Activated CD4-positive, alpha-beta memory T cell treated with anti-CD3 and anti-CD28 coated beads, Interleukin-2, amount 10 ng/mL, durations not matched to agents 7 days and 5 days (primary cell): Measurements from ENCODE around the gene MGAM2. TPM values are rescaled to one million over a fixed set of nuclear protein-coding genes. Genes with fewer than 3 reads are reported as not detected.
"Not testable (repeated sequence)": the region's sequence is repeated elsewhere in the genome, so short reads cannot be mapped to it uniquely, and the experiment has no call there.

Experiments
- CTCF ChIA-PET: fragments of 350-600 bp; sonication (Branson Sonifier 250); formaldehyde crosslinking; loops from one replicate; lab custom pipeline; 2021; ENCODE audit warnings: antibody characterized with exemption, inconsistent platforms; lab: Charles Lee
- POLR2A ChIA-PET: fragments of 350-600 bp; sonication (Branson Sonifier 250); formaldehyde crosslinking; loops from one replicate; lab custom pipeline; 2021; ENCODE audit warnings: antibody characterized with exemption; lab: Charles Lee
- DNase-seq: peaks from one replicate; pipeline ENCODE4 v3.0.0-alpha.2; 2020
- H3K27ac Mint-ChIP-seq: one replicate; pipeline ENCODE4 v1.8.0; 2021; ENCODE audit warnings: mild to moderate bottlenecking, mixed read lengths
- H3K27me3 Mint-ChIP-seq: one replicate; pipeline ENCODE4 v1.8.0; 2021; ENCODE audit warnings: mixed read lengths
- H3K36me3 Mint-ChIP-seq: one replicate; pipeline ENCODE4 v1.8.0; 2021; ENCODE audit warnings: low read depth, mixed read lengths
- H3K4me1 Mint-ChIP-seq: one replicate; pipeline ENCODE4 v1.8.0; 2021; ENCODE audit warnings: mixed read lengths
- H3K4me3 Mint-ChIP-seq: one replicate; pipeline ENCODE4 v1.8.0; 2021; ENCODE audit warnings: mild to moderate bottlenecking, mixed read lengths
- H3K9me3 Mint-ChIP-seq: one replicate; pipeline ENCODE4 v1.8.0; 2021; ENCODE audit warnings: mixed read lengths
- total RNA-seq, 2 experiments: library from RNA; stranded (reverse); gene quantifications; one replicate each; pipeline ENCODE4 v1.2.3, GENCODE V29; 2021

Gene MGAM2
- total RNA-seq = not detected

GRCh38 chr7:142111499-142111898 is at the start of gene MGAM2:
MGAM2 (plus strand) TSS chr7:142111718; CDS start chr7:142116874, 5,156 bp downstream.
- H3K4me3 Mint-ChIP-seq = no peak within 1 kb of the TSS
- CTCF ChIA-PET = no interaction called here

DNA sequence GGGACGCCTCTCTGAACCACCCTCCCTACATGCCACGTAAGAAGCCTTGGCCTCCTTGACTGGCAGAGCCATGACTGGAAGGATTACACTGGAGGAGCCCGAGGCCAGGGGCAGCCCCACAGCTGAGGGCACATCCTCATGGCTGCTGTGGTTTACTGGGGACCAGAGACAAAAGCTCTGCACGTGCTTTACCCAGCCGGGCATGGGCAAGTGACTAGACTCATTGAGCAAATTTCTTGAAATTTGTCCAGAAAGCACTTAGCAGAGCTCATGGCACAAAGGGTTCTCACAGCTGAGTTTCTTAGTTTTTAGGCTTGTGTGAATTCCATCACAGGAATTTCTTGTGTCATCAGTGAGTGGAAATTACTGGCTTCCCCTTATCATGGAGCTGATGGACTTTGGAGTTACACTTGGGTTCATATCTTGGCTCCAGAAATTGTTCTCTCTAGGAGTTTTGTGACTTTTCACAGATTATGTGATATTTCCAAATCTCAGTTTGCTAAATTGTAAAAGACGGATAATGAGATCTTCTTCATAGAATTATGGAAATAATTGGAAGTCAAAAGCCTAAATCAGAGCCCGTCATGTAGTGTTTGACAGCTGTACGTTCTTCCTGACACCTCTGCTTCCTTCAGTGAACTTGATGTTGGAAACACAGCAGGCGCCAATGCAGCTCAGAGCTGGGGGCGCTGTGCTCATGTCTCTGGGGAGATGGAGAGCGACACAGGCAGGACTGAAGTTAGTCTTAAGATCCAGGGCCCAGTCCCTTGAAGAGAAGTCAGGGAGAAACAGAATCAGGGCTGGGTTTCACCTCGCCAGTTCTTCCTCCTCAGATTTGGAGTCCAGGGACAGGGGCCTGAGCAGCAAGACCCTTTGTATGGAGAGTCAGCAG is 47.7 kb upstream of the MGAM2 start:
- H3K4me3 Mint-ChIP-seq = no peak overlapping the region
- no peaks in the 10 kb centered on the region for H3K4me1 Mint-ChIP-seq
- peaks cover 2% of the 10 kb centered on the region for H3K27me3 Mint-ChIP-seq
- no peak overlapping the region for H3K27ac Mint-ChIP-seq
- no peak for DNase-seq
- H3K36me3 Mint-ChIP-seq = no peaks in the 10 kb centered on the region
- H3K9me3 Mint-ChIP-seq = no peaks in the 10 kb centered on the region
- ChIA-PET CTCF (no interaction called here), POLR2A (no interaction called here)

More at GRCh38 chr7:142111499-142111898, at the start of gene MGAM2:
- no peak for DNase-seq
- H3K9me3 Mint-ChIP-seq = no peaks in the 10 kb centered on the region
- H3K27ac Mint-ChIP-seq = no peak within 1 kb of the TSS
- H3K4me1 Mint-ChIP-seq = no peaks in the 10 kb centered on the region
- POLR2A ChIA-PET = no interaction called here
- peaks cover 2% of the 10 kb centered on the region for H3K27me3 Mint-ChIP-seq
- no peaks in the 10 kb centered on the region for H3K36me3 Mint-ChIP-seq

GRCh38 chr7:142066536-142066935 is 45.0 kb upstream of the MGAM2 start:
- ChIA-PET POLR2A (no interaction called here), CTCF (no interaction called here)
- H3K36me3 Mint-ChIP-seq = no peaks in the 10 kb centered on the region
- no peak for DNase-seq
- peaks cover 2% of the 10 kb centered on the region for H3K27me3 Mint-ChIP-seq
- H3K4me1 Mint-ChIP-seq = no peaks in the 10 kb centered on the region
- H3K9me3 Mint-ChIP-seq = no peaks in the 10 kb centered on the region
- no peak overlapping the region for H3K4me3 Mint-ChIP-seq
- no peak overlapping the region for H3K27ac Mint-ChIP-seq

GRCh38 chr7:142077762-142078161 is 33.8 kb upstream of the MGAM2 start:
- Mint-ChIP-seq H3K27me3 (no peaks in the 10 kb centered on the region), H3K4me3 (no peak overlapping the region), H3K9me3 (no peaks in the 10 kb centered on the region), H3K27ac (no peak overlapping the region), H3K4me1 (no peaks in the 10 kb centered on the region), H3K36me3 (no peaks in the 10 kb centered on the region)
- ChIA-PET CTCF (no interaction called here), POLR2A (no interaction called here)
- DNase-seq = no peak

DNA sequence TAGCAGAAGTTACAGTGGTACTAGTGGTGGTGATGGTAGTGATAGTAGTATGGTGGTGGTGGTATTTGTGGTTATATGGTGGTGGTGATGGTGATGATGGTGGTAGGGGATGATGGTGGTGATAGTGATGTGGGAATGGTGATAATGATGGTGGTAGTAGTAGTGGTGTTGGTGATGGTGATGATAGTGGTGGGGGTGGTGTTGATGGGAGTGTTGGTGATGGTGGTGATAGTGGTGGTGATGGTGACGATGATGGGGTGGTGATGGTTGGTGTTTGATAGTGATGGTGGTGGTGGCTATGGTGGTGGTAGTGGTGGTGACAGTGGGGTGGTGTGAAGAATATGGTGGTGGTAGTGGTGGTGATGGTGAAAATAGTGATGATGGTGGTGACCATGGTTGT is 27.9 kb upstream of the MGAM2 start:
- DNase-seq = no peak
- Mint-ChIP-seq H3K27me3 (no peaks in the 10 kb centered on the region), H3K9me3 (no peaks in the 10 kb centered on the region), H3K4me1 (no peaks in the 10 kb centered on the region), H3K4me3 (no peak overlapping the region), H3K36me3 (no peaks in the 10 kb centered on the region), H3K27ac (no peak overlapping the region)
- CTCF ChIA-PET = no interaction called here
- POLR2A ChIA-PET = no interaction called here

DNA sequence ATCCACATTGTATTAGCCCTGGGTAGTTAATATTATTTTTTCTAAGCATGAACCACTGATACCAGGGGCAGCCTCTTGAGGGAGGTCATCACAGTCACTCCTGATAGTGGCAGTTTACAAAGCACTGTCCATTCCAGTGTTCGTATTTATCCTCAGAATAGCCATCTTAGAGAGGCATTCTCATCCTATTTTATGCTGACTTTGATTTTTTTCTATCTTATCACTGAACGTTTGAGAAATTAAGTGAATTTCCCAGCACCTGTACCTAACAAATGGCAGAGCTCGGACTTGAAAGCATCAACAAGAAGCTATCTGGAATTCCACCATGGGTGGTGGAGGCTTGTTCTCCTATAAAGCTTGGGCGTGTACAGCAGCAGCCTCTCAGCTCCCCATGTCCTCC is 26.1 kb upstream of the MGAM2 start:
- Mint-ChIP-seq H3K4me3 (no peak overlapping the region), H3K27me3 (no peaks in the 10 kb centered on the region), H3K9me3 (no peaks in the 10 kb centered on the region), H3K27ac (no peak overlapping the region), H3K36me3 (no peaks in the 10 kb centered on the region), H3K4me1 (no peaks in the 10 kb centered on the region)
- no peak for DNase-seq
- POLR2A ChIA-PET = no interaction called here
- CTCF ChIA-PET = no interaction called here

DNA sequence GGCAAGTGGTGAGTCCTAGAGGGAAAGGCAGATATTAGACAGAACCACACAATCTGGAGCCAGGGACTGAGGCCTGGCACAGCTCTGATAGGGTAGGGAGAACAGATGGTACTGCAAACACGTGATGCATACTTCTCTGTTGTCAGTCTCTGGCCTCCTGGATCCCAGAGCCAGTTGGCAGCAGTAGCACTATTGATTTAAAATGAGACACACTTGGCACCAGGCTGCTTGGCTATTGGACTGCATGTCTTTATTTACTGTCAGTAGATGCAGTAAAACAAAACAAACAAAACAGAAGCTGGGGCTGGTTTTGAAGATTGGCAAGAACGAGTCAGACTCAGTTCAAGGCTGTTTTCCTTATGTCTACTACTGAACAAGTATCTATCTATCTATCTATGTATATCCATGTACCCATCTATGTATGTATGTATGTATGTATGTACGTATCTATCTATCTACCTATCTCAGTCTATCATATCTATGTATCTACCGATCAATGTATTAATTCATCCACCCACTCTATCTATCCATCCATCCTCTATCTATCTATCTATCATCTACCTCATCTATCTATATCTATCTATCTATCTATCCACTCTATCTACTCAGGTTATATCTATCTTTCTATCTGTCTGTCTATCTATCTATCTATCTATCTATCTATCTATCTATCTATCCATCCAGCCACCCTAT is 23.4 kb upstream of the MGAM2 start:
- H3K36me3 Mint-ChIP-seq = no peaks in the 10 kb centered on the region
- CTCF ChIA-PET = no interaction called here
- no peak overlapping the region for H3K4me3 Mint-ChIP-seq
- no peaks in the 10 kb centered on the region for H3K27me3 Mint-ChIP-seq
- POLR2A ChIA-PET = no interaction called here
- DNase-seq = no peak
- H3K27ac Mint-ChIP-seq = no peak overlapping the region
- no peaks in the 10 kb centered on the region for H3K9me3 Mint-ChIP-seq
- no peaks in the 10 kb centered on the region for H3K4me1 Mint-ChIP-seq

DNA sequence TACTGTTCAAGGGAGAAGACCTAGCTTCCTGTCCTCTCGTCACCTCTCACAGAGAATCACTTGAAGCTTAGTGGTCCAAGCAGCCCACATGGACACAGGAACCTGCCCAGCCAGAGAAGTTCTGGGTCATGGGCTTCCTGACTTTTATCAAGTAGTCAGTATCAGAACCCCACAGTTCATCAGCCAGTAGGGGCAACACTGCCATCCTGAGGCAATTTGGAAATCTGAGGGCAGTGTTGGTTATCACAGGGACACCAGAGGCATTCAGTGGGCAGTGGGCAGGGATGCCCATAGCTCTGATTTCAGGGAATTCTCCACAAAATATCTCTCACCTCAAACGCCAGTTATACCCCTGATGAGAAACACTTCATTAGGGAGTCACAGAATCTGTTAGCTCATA is 22.5 kb upstream of the MGAM2 start:
- Mint-ChIP-seq H3K4me3 (no peak overlapping the region), H3K36me3 (no peaks in the 10 kb centered on the region), H3K4me1 (no peaks in the 10 kb centered on the region), H3K27me3 (no peaks in the 10 kb centered on the region), H3K9me3 (no peaks in the 10 kb centered on the region), H3K27ac (no peak overlapping the region)
- ChIA-PET CTCF (no interaction called here), POLR2A (no interaction called here)
- DNase-seq = no peak

- H3K36me3 Mint-ChIP-seq = no peaks in the 10 kb centered on the region
- no peak overlapping the region for H3K27ac Mint-ChIP-seq
- no peaks in the 10 kb centered on the region for H3K27me3 Mint-ChIP-seq
These were observed 19.6 kb upstream of the MGAM2 start for GRCh38 chr7:142091961-142092360.

DNA sequence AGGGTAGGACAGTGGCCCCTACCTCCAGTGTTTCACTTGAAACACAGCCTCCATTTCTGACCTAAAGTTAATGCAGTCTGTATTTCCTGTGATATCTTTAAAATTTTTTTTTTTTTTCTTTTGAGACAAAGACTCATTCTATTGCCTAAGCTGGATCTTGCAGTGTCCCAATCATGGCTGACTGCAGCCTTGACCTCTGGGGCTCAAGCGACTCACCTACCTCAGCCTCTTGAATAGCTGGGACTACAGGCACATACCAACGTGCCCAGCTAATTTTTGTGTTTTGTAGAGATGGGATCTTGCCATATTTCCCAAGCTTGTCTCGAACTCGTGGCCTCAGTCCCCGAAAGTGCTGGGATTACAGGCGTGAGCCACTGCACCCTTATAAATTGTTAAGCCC is 16.7 kb upstream of the MGAM2 start:
- Mint-ChIP-seq H3K36me3 (no peaks in the 10 kb centered on the region), H3K27me3 (no peaks in the 10 kb centered on the region), H3K4me1 (no peaks in the 10 kb centered on the region), H3K9me3 (no peaks in the 10 kb centered on the region), H3K4me3 (no peak overlapping the region), H3K27ac (no peak overlapping the region)
- no peak for DNase-seq
- CTCF ChIA-PET = no interaction called here
- POLR2A ChIA-PET = no interaction called here

More at GRCh38 chr7:142091961-142092360, 19.6 kb upstream of the MGAM2 start:
- Mint-ChIP-seq H3K9me3 (no peaks in the 10 kb centered on the region), H3K4me1 (no peaks in the 10 kb centered on the region), H3K4me3 (no peak overlapping the region)
- DNase-seq = no peak
- ChIA-PET CTCF (no interaction called here), POLR2A (no interaction called here)

DNA sequence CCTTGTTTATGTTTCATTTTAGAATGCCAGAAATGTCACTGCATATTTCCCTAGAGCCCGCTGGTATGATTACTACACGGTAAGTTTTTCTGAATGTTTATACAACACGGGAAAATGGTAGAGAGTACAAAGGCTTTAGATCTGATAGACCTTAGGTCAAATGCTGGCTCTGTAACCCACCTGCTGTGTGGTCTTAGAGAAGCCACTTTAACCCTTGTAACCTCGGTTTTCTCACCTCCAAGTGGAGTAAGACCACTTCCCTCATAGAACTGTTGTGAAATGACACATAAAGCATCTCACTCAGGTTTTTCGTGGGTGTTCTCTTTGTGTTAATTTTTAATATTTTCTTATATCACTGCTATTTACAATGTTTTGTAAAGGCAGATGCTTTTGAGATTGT is 13.9 kb upstream of the MGAM2 start:
- Mint-ChIP-seq H3K4me3 (no peak overlapping the region), H3K36me3 (no peaks in the 10 kb centered on the region), H3K27ac (no peak overlapping the region), H3K9me3 (no peaks in the 10 kb centered on the region), H3K27me3 (no peaks in the 10 kb centered on the region), H3K4me1 (peaks cover 4% of the 10 kb centered on the region)
- no peak for DNase-seq
- CTCF ChIA-PET = no interaction called here
- POLR2A ChIA-PET = no interaction called here

GRCh38 chr7:142098004-142098403 is 13.5 kb upstream of the MGAM2 start:
- Mint-ChIP-seq H3K4me3 (no peak overlapping the region), H3K27ac (no peak overlapping the region), H3K9me3 (no peaks in the 10 kb centered on the region), H3K36me3 (no peaks in the 10 kb centered on the region), H3K27me3 (no peaks in the 10 kb centered on the region), H3K4me1 (peaks cover 4% of the 10 kb centered on the region)
- ChIA-PET CTCF (no interaction called here), POLR2A (no interaction called here)
- no peak for DNase-seq

GRCh38 chr7:142099347-142099746 is 12.2 kb upstream of the MGAM2 start:
- POLR2A ChIA-PET, H3K9me3 Mint-ChIP-seq, H3K27ac Mint-ChIP-seq, H3K4me1 Mint-ChIP-seq, CTCF ChIA-PET, DNase-seq, H3K27me3 Mint-ChIP-seq, H3K36me3 Mint-ChIP-seq, H3K4me3 Mint-ChIP-seq: not testable (repeated sequence)

DNA sequence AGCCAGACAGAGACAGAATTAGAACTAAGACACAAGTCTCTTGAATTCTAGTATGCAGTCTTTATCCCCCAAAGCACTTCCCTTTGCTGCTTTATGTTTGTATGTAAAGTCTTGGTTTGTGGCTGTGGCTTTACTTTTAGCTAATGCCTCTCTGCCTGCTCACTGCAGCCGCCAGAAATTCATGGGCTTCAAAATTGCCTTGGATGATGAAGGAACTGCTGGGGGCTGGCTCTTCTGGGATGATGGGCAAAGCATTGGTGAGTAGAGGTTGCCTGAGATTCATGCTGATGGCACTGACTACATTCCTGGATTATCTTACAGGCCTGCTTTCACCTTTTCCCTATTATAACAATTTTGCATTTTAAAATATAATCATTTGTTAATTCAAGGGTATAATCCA is 10.9 kb upstream of the MGAM2 start:
- H3K36me3 Mint-ChIP-seq = no peaks in the 10 kb centered on the region
- H3K27me3 Mint-ChIP-seq = no peaks in the 10 kb centered on the region
- DNase-seq = no peak
- peaks cover 4% of the 10 kb centered on the region for H3K4me1 Mint-ChIP-seq
- no peak overlapping the region for H3K27ac Mint-ChIP-seq
- ChIA-PET POLR2A (no interaction called here), CTCF (no interaction called here)
- H3K9me3 Mint-ChIP-seq = no peaks in the 10 kb centered on the region
- no peak overlapping the region for H3K4me3 Mint-ChIP-seq
